Tibial nerve (tissue), 4 donors: ENCODE data around the gene ADPRM. TPM values are rescaled to one million over a fixed set of nuclear protein-coding genes. Genes with fewer than 3 reads are reported as not detected.
"Not testable (repeated sequence)": the region's sequence is repeated elsewhere in the genome, so short reads cannot be mapped to it uniquely, and the experiment has no call there.

Experiments used
- DNase-seq, 2 donors: peaks; one replicate each; pipeline ENCODE4 v3.0.0-alpha.2; 2019; ENCODE audit warnings: low spot score in 2 of 2
- H3K27ac ChIP-seq, 4 donors: fragments of 200-600 bp; sonication (generic) in 3 of 4; one replicate each; pipeline ENCODE4 v1.5.1; 2017 to 2019; ENCODE audit warnings: mild to moderate bottlenecking in 1 of 4
- H3K27me3 ChIP-seq, 2 donors: fragments of 200-600 bp; sonication (generic) in 1 of 2; one replicate each; pipeline versions ENCODE4 v1.5.1 to v1.6.0; 2017 to 2019
- H3K36me3 ChIP-seq, 3 donors: fragments of 200-600 bp; sonication (generic); one replicate each; pipeline ENCODE4 v1.5.1; 2018 to 2019
- H3K4me1 ChIP-seq, 4 donors: fragments of 200-600 bp; sonication (generic) in 3 of 4; one replicate each; pipeline ENCODE4 v1.5.1; 2017 to 2019
- H3K4me3 ChIP-seq, 4 donors: fragments of 200-600 bp; sonication (generic) in 3 of 4; one replicate each; pipeline ENCODE4 v1.5.1; 2017 to 2019; ENCODE audit warnings: mild to moderate bottlenecking in 1 of 4, moderate library complexity in 1 of 4
- H3K9me3 ChIP-seq, 4 donors: fragments of 200-600 bp; sonication (generic) in 3 of 4; one replicate each; pipeline ENCODE4 v1.5.1; 2017 to 2019
- CTCF ChIP-seq, 5 experiments: fragments of 200-600 bp in 3 of 5; fragments of 450-650 bp in 2 of 5; sonication (generic) in 3 of 5; IDR thresholded peaks; one replicate each; pipeline ENCODE4 v1.5.1; 2016 to 2019; ENCODE audit warnings: antibody characterized with exemption in 5 of 5, mild to moderate bottlenecking in 3 of 5, moderate library complexity in 2 of 5
- EP300 ChIP-seq, 2 donors: sonication (generic); formaldehyde crosslinking; IDR thresholded peaks; one replicate each; pipeline ENCODE4 v1.6.1; 2017; ENCODE audit warnings: antibody characterized with exemption in 2 of 2, mild to moderate bottlenecking in 1 of 2
- POLR2A ChIP-seq, 2 donors: fragments of 450-650 bp; IDR thresholded peaks; one replicate each; pipeline ENCODE4 v1.6.1; 2017; ENCODE audit warnings: antibody characterized with exemption in 2 of 2, mild to moderate bottlenecking in 2 of 2, moderate library complexity in 2 of 2
- WGBS, 2 donors: methylation state at CpG; one replicate each; pipeline ENCODE4 v1.1.5; 2018; 5-methylcytosine and 5-hydroxymethylcytosine counted together
- total RNA-seq, 4 donors: library from RNA; depleted of rRNA; stranded (reverse); fragments of >200 nt; gene quantifications; one replicate each; pipeline ENCODE4 v1.1.0, GENCODE V29; 2016

ADPRM gene
- total RNA-seq, 4 donors from 2014 or later = 9.4 to 17.7 (median 13.3) TPM

GRCh38 chr17:10674704-10675103 lies 22.7 kb upstream of the ADPRM start:
- Histone ChIP-seq H3K27ac (no peak overlapping the region), H3K4me1 (no peaks in the 10 kb centered on the region), H3K36me3 (peaks cover 0 to 60% (median 0%) of the 10 kb centered on the region in 3 donors), H3K4me3 (no peak overlapping the region), H3K27me3 (no peaks in the 10 kb centered on the region), H3K9me3 (no peaks in the 10 kb centered on the region)
- TF ChIP-seq POLR2A (IDR thresholded peaks at IDR 0.05) (no peak), EP300 (IDR thresholded peaks at IDR 0.05) (no peak), CTCF (IDR thresholded peaks at IDR 0.05) (no peak)
- DNase-seq = no peak
- WGBS, 2 donors = 95 to 96% methylated on average over 4 of the region's 4 CpGs

GRCh38 chr17:10681866-10682446 lies 15.4 kb upstream of the ADPRM start:
- Histone ChIP-seq H3K36me3 (peaks cover 4 to 96% (median 16%) of the 10 kb centered on the region in 3 donors), H3K9me3 (no peaks in the 10 kb centered on the region), H3K27ac (no peak overlapping the region), H3K4me1 (peaks cover 0 to 6% (median 0%) of the 10 kb centered on the region in 4 donors), H3K4me3 (no peak overlapping the region), H3K27me3 (no peaks in the 10 kb centered on the region)
- no peak for DNase-seq
- TF ChIP-seq EP300 (IDR thresholded peaks at IDR 0.05) (no peak), POLR2A (IDR thresholded peaks at IDR 0.05) (no peak), CTCF (IDR thresholded peaks at IDR 0.05) (no peak)
- WGBS, 2 donors = 71 to 75% methylated on average over 7 of the region's 7 CpGs

- WGBS, 2 donors = 47 to 66% methylated on average over 2 of the region's 2 CpGs
- Histone ChIP-seq H3K27ac (no peak overlapping the region), H3K4me1 (peaks cover 0 to 6% (median 0%) of the 10 kb centered on the region in 4 donors), H3K27me3 (no peaks in the 10 kb centered on the region), H3K9me3 (no peaks in the 10 kb centered on the region), H3K4me3 (no peak overlapping the region), H3K36me3 (peaks cover 4 to 77% (median 16%) of the 10 kb centered on the region in 3 donors)
- DNase-seq = no peak
- TF ChIP-seq CTCF (IDR thresholded peaks at IDR 0.05) (no peak), EP300 (IDR thresholded peaks at IDR 0.05) (no peak), POLR2A (IDR thresholded peaks at IDR 0.05) (no peak)
Observed at GRCh38 chr17:10683853-10684252, 13.5 kb upstream of the ADPRM start.

GRCh38 chr17:10687499-10687898 lies 9.9 kb upstream of the ADPRM start:
- 80 to 83% methylated on average over 2 of the region's 2 CpGs for WGBS, 2 donors
- TF ChIP-seq POLR2A (IDR thresholded peaks at IDR 0.05) (no peak), EP300 (IDR thresholded peaks at IDR 0.05) (no peak), CTCF (IDR thresholded peaks at IDR 0.05) (no peak)
- Histone ChIP-seq H3K9me3 (no peaks in the 10 kb centered on the region), H3K36me3 (peaks cover 4 to 74% (median 7%) of the 10 kb centered on the region in 3 donors), H3K4me3 (no peak overlapping the region), H3K4me1 (no peaks in the 10 kb centered on the region), H3K27me3 (no peaks in the 10 kb centered on the region), H3K27ac (no peak overlapping the region)
- no peak for DNase-seq

- not testable (repeated sequence) for H3K9me3 ChIP-seq, H3K27me3 ChIP-seq, H3K27ac ChIP-seq, DNase-seq
- H3K4me3 ChIP-seq = peak overlapping the region in 3 of 4 donors; percentile 61 to 99 (median 97)
- H3K4me1 ChIP-seq = peaks cover 0 to 33% (median 17%) of the 10 kb centered on the region in 4 donors
- 85 to 92% methylated on average over 17 of the region's 17 CpGs for WGBS, 2 donors
- peaks cover 0 to 39% (median 0%) of the 10 kb centered on the region in 3 donors for H3K36me3 ChIP-seq
Observed at GRCh38 chr17:10695875-10696407, 1.5 kb upstream of the ADPRM start.
